CD4-positive, alpha-beta T cell (primary cell): Measurements from ENCODE around the gene DUSP2. TPM values are rescaled to one million over a fixed set of nuclear protein-coding genes. Genes with fewer than 3 reads are reported as not detected.

ENCODE experiments used
- ATAC-seq: fragments of 200-7000 bp; cut with Tn5 transposase; one replicate; pipeline ENCODE4 v1.10.0; 2022; ENCODE audit warnings: mild to moderate bottlenecking; ENCODE audit not compliant: poor library complexity
- CTCF ChIA-PET: fragments of 350-600 bp; sonication (Branson Sonifier 250); formaldehyde crosslinking; loops from one replicate; lab custom pipeline; 2021; ENCODE audit warnings: antibody characterized with exemption, inconsistent platforms; lab: Charles Lee
- POLR2A ChIA-PET: fragments of 350-600 bp; sonication (Branson Sonifier 250); formaldehyde crosslinking; loops from one replicate; lab custom pipeline; 2021; ENCODE audit warnings: antibody characterized with exemption, inconsistent platforms; lab: Charles Lee
- DNase-seq, 14 experiments: peaks; one replicate each; pipeline ENCODE4 v3.0.0-alpha.2; 2013 to 2020; ENCODE audit warnings: mixed read lengths in 2 of 14
- H3K27ac ChIP-seq, 2 donors: one replicate each; pipeline versions ENCODE4 v1.5.1 to v1.7.0; 2013; ENCODE audit warnings: low read length in 2 of 2, low read depth in 1 of 2, mild to moderate bottlenecking in 1 of 2
- H3K27me3 ChIP-seq, 2 experiments: 1 replicate in 1 of 2; 2 replicates in 1 of 2; pipeline versions ENCODE4 v1.6.1 to v1.7.0; 2013; ENCODE audit warnings: low read length in 2 of 2, control low read depth in 1 of 2, mild to moderate bottlenecking in 1 of 2, moderate library complexity in 1 of 2; ENCODE audit not compliant: insufficient read depth in 2 of 2, control insufficient read depth in 1 of 2
- H3K36me3 ChIP-seq: one replicate; pipeline ENCODE4 v1.6.1; 2013; ENCODE audit warnings: low read length, control low read depth; ENCODE audit not compliant: insufficient read depth
- H3K4me1 ChIP-seq: one replicate; pipeline ENCODE4 v1.6.1; 2013; ENCODE audit warnings: low read length, control low read depth; ENCODE audit not compliant: insufficient read depth
- H3K4me3 ChIP-seq: one replicate; pipeline ENCODE4 v1.5.1; 2013; ENCODE audit warnings: mild to moderate bottlenecking, low read length, moderate library complexity
- H3K9me3 ChIP-seq, 2 experiments: 1 replicate in 1 of 2; 2 replicates in 1 of 2; pipeline versions ENCODE4 v1.6.1 to v1.7.0; 2013; ENCODE audit warnings: low read length in 2 of 2, mild to moderate bottlenecking in 2 of 2, control low read depth in 1 of 2, moderate library complexity in 1 of 2; ENCODE audit not compliant: control insufficient read depth in 1 of 2, insufficient read depth in 1 of 2
- H3K27ac Mint-ChIP-seq: one replicate; pipeline ENCODE4 v1.8.0; 2020; ENCODE audit warnings: mixed read lengths
- H3K27me3 Mint-ChIP-seq: one replicate; pipeline ENCODE4 v1.8.0; 2021; ENCODE audit warnings: mixed read lengths
- H3K36me3 Mint-ChIP-seq: one replicate; pipeline ENCODE4 v1.8.0; 2021; ENCODE audit warnings: low read depth, mixed read lengths
- H3K4me1 Mint-ChIP-seq: one replicate; pipeline ENCODE4 v1.8.0; 2021; ENCODE audit warnings: low read depth, mixed read lengths
- H3K4me3 Mint-ChIP-seq: one replicate; pipeline ENCODE4 v1.8.0; 2020; ENCODE audit warnings: mild to moderate bottlenecking, mixed read lengths
- H3K9me3 Mint-ChIP-seq: one replicate; pipeline ENCODE4 v1.8.0; 2020; ENCODE audit warnings: mixed read lengths
- intact Hi-C, 2 experiments: fragments of 100-400 bp; cut with DNase I in 1 of 2; cut with micrococcal nuclease in 1 of 2; formaldehyde crosslinking; loops; one replicate each; pipeline versions ENCODE4 v1.15.1 to v1.9.0; 2023 to 2025; cut with DNase I, micrococcal nuclease
- total RNA-seq, 174 experiments: library from RNA in 2 of 174; stranded (reverse) in 2 of 174; gene quantifications; one replicate each; pipeline ENCODE4 v1.2.3 and lab custom pipeline; 2021 to 2026
- TF ChIP-seq, protein P1 (sequence below): fragments of 200-600 bp; IDR thresholded peaks from one replicate; pipeline ENCODE4 v1.8.0; 2022; ENCODE audit warnings: antibody characterized with exemption, mild to moderate bottlenecking

DUSP2 gene
- total RNA-seq, 2 experiments from 2014 or later = 728 to 730 TPM

- Mint-ChIP-seq H3K4me1 (peaks cover 5% of the 10 kb centered on the region), H3K27me3 (no peaks in the 10 kb centered on the region), H3K4me3 (no peak overlapping the region), H3K9me3 (no peaks in the 10 kb centered on the region), H3K36me3 (peaks cover 53% of the 10 kb centered on the region), H3K27ac (peak overlapping the region; percentile 36)
- DNase-seq = no peak
- CTCF ChIA-PET = no interaction called here
- TF ChIP-seq, protein P1, sequence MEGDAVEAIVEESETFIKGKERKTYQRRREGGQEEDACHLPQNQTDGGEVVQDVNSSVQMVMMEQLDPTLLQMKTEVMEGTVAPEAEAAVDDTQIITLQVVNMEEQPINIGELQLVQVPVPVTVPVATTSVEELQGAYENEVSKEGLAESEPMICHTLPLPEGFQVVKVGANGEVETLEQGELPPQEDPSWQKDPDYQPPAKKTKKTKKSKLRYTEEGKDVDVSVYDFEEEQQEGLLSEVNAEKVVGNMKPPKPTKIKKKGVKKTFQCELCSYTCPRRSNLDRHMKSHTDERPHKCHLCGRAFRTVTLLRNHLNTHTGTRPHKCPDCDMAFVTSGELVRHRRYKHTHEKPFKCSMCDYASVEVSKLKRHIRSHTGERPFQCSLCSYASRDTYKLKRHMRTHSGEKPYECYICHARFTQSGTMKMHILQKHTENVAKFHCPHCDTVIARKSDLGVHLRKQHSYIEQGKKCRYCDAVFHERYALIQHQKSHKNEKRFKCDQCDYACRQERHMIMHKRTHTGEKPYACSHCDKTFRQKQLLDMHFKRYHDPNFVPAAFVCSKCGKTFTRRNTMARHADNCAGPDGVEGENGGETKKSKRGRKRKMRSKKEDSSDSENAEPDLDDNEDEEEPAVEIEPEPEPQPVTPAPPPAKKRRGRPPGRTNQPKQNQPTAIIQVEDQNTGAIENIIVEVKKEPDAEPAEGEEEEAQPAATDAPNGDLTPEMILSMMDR = no peak
- Histone ChIP-seq H3K9me3 (no peaks in the 10 kb centered on the region), H3K4me1 (peaks cover 3% of the 10 kb centered on the region), H3K27ac (peak overlapping the region in 1 of 2 donors; percentile 3), H3K4me3 (no peak overlapping the region), H3K27me3 (no peaks in the 10 kb centered on the region), H3K36me3 (peaks cover 46% of the 10 kb centered on the region)
- POLR2A ChIA-PET = no interaction called here
- intact Hi-C loops = no loop called here
- ATAC-seq = no peak
Measured at GRCh38 chr2:96184989-96185388, 39.7 kb upstream of the DUSP2 start.

DNA sequence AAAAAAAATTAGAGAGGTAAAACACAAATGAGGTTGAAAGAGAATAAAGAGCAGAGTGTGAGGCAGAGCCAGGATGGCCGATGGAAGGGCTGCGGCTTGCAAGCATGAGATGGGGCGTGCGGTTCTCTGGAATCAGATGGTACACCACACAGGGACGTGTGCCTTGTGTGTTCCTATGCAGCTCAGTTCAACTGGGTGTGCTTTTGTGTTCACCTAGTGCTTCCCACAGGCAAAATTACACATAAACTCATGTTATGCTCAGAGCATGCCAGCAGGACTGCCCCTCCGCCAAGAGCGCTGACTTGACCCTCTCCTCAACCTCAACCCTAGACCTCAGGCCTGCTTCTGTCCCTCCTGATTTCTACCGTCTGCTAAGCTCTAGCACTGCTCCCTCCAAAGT lies 38.9 kb upstream of the DUSP2 start:
- H3K27ac Mint-ChIP-seq = peak overlapping the region; percentile 36
- TF ChIP-seq, protein P1 = no peak
- peaks cover 4% of the 10 kb centered on the region for H3K4me1 ChIP-seq
- no peak overlapping the region for H3K4me3 ChIP-seq
- intact Hi-C loops = no loop called here
- ATAC-seq = peak; percentile 8
- no peak overlapping the region for H3K4me3 Mint-ChIP-seq
- peaks cover 38% of the 10 kb centered on the region for H3K36me3 ChIP-seq
- no peaks in the 10 kb centered on the region for H3K27me3 Mint-ChIP-seq
- no peak overlapping the region for H3K27ac ChIP-seq
- H3K9me3 Mint-ChIP-seq = no peaks in the 10 kb centered on the region
- no peaks in the 10 kb centered on the region for H3K27me3 ChIP-seq
- CTCF ChIA-PET = no interaction called here
- H3K9me3 ChIP-seq = no peaks in the 10 kb centered on the region
- POLR2A ChIA-PET = no interaction called here
- peaks cover 45% of the 10 kb centered on the region for H3K36me3 Mint-ChIP-seq
- no peak for DNase-seq
- H3K4me1 Mint-ChIP-seq = peaks cover 5% of the 10 kb centered on the region

GRCh38 chr2:96181529-96181928 lies 36.3 kb upstream of the DUSP2 start:
- Mint-ChIP-seq H3K4me1 (peaks cover 5% of the 10 kb centered on the region), H3K27ac (no peak overlapping the region), H3K27me3 (no peaks in the 10 kb centered on the region), H3K36me3 (peaks cover 31% of the 10 kb centered on the region), H3K9me3 (no peaks in the 10 kb centered on the region), H3K4me3 (no peak overlapping the region)
- H3K36me3 ChIP-seq = peaks cover 23% of the 10 kb centered on the region
- intact Hi-C loops = no loop called here
- no peak for ATAC-seq
- H3K4me1 ChIP-seq = peaks cover 4% of the 10 kb centered on the region
- no peak overlapping the region for H3K27ac ChIP-seq
- TF ChIP-seq, protein P1 = no peak
- H3K27me3 ChIP-seq = no peaks in the 10 kb centered on the region
- ChIA-PET POLR2A (no interaction called here), CTCF (no interaction called here)
- no peaks in the 10 kb centered on the region for H3K9me3 ChIP-seq
- DNase-seq = no peak
- no peak overlapping the region for H3K4me3 ChIP-seq
